HG02759 (cell line): ENCODE measurements around the gene SHMT2.

ENCODE experiments used
- ATAC-seq: cut with Tn5 transposase; IDR thresholded peaks from one replicate; pipeline ENCODE4 v1.9.1; 2021; ENCODE audit warnings: mild to moderate bottlenecking, moderate library complexity; ENCODE audit not compliant: unreplicated experiment

SHMT2 gene

DNA sequence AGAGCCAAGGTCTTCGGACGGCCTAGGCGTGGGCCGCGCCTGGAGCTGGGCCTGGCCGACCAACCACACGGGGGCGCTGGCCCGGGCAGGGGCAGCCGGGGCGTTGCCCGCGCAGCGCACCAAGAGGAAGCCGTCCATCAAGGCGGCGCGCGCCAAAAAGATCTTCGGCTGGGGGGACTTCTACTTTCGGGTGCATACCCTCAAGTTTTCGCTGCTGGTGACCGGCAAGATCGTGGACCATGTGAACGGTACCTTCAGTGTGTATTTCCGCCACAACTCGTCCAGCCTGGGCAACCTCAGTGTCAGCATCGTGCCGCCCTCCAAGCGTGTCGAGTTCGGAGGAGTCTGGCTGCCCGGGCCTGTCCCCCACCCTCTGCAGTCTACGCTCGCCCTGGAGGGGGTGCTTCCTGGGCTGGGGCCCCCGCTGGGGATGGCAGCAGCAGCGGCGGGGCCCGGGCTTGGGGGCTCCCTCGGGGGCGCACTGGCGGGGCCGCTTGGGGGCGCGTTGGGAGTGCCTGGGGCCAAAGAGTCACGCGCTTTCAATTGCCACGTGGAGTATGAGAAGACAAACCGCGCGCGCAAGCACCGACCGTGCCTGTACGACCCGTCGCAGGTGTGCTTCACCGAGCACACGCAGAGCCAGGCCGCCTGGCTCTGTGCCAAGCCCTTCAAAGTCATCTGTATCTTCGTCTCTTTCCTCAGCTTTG lies 4.4 kb upstream of the SHMT2 start:
- ATAC-seq: no peak

DNA sequence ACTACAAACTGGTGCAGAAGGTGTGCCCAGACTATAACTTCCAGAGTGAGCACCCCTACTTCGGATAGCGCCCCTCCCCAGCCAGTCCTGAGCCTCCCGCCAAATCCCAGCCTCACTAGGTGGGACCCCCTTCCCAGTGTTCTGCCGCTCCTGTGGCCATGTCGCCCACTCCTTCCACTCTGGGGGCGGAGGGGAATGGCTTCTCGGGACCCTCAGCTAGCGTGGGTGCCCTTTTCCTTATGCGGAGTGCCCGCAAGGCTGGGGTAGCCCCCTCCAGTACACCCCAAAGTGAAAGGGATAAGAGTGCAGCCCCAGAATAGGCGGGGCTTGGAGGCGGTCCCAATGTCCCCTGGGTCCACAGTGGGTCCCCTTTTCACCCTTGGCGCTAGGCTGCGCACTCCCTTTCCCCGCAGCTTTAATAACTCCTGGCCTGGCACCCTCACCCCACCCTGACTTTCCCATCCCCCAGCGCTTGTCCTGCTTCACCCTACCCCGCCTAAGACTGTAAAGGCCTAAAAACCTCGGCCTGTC lies 3.8 kb upstream of the SHMT2 start:
- no peak for ATAC-seq

DNA sequence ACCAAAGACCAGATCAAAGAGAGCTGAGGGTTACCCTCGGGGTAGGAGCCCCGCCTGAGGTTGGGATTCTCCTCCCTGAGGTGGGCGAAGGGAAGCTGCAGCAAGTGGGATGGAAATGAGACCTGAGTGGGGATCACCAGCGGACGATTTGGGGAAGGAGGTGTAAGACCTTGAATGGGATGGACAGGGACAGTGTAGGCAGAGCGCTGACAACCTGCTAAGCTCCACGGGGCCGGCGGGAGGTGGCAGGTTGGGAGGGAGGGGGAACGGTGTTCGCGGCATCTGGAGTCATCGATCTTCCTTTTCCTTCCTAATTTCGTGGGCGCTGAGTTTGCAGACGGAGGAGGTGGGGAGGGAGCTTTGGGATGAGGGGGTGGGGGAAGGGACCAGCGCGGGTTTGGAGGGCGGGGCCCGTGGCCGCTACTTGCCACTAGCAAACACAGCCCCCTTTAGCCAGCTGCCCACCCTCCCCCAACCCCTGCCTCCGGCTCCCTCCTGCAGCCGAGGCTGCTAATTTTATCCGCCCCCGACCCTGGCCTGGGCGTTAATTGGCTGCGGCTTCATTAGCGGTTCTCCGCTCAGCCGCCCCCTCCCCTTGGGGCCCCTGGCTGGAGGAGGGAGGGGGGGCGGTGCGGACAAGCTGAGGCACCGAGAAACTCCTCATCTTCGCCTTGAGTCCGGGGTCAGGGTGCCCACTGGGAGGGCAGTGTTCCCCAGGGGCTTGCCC lies 2.8 kb upstream of the SHMT2 start:
- ATAC-seq: no peak

DNA sequence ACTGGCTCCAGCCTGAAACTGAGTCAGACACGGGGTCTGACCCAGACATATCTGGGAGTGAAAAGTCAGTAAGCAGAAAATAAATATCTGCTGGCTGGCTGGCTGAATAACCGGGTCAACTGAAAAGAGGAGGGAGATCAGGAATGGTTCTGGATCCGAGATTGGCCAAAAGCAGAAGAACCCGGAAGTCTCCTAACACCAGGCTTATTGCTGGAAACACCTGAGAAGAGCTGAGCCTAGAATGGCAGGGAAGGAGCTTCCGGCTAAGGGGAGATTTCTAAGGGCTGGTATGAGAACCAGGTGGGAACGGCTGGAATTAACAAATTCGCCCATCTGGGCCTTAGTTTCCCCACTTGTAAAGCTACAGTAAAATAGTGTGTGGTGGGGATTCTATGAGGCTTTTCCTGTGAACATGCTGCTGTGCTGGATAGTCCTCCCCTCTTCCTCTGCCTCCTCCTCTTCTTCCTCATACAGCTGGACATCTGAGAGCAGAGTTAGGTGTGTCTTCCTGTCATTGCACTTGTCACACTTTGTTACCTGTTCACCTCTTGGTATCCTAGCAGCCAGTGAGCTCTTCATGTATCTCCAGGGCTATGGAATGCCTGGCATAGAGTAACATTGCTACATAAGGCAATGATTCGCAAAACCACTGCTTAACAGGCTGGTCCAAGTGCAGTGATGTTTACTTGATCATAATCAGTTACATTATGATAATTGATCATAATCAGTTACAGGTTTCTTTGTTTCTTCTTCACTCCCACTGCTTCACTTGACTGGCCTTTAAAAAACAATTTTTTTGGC lies 2.0 kb upstream of the SHMT2 start:
- ATAC-seq: no peak

DNA sequence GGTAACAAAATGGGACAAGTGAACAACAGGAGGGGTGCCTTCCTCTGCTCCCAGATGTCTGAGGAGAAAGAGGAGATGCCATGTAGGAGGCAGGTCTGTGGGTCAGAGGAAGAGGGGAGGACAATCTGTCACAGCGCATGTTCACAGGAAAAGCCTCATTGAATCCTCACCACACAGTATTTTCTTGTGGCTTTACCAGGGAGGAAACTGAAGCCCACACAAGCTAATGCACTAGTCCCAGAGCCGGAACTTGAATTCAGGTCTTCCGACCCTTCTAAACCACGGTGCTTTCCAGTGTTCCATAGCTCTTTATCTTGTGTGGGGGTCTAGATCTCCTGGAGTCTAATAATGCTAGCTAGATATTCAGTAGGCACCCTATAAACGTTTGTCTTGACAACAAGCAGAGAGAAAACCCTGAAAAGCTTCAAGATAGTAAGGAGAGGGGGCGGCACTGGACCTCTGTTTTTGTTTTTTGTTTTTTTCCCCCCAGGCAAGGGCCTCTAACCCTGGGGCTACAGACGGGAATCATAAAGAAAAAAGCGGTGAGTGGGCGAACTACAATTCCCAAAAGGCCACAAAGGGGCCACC lies 371 bp upstream of the SHMT2 start:
- peak; percentile 8 for ATAC-seq

DNA sequence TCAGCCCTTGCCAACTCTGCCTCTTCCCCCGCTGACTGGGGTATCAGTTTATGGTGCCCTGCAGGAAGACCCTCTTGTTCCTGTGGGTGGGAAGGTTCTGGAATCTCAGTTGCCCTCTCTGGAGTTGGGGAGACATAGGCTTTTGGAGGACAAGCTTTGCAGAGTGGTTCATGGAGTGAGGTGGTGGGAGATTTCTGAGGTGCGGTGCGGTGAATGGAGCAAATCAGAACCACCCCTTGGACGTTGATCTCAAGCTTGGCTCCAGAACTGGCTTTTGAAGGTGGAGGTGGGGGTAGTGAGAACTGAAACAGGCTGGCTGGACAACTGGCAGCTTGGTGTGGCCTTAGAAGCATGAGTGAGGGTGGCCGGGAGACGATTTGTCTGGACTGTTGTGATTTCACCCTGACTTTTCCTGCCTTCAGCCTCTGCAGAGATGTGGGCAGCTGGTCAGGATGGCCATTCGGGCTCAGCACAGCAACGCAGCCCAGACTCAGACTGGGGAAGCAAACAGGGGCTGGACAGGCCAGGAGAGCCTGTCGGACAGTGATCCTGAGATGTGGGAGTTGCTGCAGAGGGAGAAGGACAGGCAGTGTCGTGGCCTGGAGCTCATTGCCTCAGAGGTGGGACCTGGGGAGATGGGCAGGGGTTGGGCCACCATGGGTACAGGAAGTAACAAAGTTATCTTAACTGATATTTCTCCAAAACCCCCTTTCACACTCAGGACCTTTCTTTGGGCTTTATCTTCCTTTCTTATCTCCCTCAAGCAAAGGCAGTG lies 1.1 kb downstream of the SHMT2 start:
- no peak for ATAC-seq

DNA sequence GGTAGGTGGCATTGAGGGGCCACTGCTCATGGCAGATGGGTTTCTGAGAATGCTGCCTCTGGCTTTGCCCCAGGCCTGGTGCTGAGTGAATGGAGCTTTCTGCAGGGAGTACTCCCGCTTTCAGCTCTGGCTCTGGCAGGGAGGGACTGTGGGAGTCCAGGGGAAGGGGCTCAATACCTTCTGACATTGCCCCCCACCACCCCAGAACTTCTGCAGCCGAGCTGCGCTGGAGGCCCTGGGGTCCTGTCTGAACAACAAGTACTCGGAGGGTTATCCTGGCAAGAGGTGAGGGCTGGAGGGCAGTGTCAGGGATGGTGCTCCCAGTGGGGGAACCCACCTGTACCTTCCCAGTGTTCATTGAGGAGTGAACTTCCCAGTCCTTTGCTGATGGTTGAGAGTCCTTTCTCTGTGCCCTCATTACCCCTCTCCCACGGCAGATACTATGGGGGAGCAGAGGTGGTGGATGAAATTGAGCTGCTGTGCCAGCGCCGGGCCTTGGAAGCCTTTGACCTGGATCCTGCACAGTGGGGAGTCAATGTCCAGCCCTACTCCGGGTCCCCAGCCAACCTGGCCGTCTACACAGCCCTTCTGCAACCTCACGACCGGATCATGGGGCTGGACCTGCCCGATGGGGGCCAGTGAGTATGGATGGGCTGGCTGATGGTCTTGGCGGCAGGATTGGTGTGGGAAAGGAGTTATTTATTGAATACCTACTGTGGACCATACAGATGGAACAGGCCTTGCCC lies 1.9 kb downstream of the SHMT2 start:
- no peak for ATAC-seq

DNA sequence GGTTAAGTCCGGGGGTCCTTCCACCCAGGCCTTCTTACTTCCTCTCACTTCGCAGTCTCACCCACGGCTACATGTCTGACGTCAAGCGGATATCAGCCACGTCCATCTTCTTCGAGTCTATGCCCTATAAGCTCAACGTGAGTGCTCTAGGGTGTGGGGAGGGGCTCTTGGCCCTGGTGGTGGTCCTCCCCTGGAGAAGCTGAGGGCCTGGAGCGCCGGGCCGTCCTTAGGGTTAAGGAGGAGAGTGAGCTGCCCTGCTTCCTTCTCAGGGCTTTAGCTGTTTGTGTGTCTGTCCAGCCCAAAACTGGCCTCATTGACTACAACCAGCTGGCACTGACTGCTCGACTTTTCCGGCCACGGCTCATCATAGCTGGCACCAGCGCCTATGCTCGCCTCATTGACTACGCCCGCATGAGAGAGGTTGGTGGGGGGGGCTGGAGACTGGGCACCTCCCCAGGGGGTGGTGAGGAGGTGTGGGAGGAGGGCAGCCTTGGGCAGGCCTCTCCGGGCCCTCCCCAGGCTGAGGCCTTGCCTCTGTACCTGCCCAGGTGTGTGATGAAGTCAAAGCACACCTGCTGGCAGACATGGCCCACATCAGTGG lies 2.7 kb downstream of the SHMT2 start:
- ATAC-seq: no peak

DNA sequence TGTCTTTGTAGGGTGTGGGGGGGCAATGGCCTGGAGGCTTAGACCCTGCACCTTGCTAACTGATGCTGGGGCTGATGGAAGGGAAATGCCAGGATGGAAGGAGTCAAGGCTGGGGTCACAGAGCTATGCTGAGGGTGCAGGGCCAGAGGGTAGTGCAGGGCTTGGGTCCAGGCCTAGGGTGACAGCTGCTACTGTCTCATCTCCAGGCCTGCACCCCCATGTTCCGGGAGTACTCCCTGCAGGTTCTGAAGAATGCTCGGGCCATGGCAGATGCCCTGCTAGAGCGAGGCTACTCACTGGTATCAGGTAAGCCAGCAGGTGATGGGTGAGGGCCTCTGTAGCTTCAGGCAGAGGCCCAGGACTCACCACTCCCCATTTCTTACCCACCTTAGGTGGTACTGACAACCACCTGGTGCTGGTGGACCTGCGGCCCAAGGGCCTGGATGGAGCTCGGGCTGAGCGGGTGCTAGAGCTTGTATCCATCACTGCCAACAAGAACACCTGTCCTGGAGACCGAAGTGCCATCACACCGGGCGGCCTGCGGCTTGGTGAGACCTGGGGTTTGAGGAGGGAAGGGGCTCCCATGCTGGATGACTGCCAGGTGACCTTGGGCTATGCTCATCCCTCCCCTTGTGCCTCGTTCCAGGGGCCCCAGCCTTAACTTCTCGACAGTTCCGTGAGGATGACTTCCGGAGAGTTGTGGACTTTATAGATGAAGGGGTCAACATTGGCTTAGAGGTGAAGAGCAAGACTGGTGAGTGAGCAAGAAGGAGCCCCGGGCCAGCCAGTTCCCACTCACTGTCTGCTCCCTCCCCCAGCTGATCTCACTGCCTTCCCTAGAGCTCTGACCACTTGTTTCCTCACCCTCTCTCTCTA lies 4.1 kb downstream of the SHMT2 start:
- ATAC-seq: no peak

DNA sequence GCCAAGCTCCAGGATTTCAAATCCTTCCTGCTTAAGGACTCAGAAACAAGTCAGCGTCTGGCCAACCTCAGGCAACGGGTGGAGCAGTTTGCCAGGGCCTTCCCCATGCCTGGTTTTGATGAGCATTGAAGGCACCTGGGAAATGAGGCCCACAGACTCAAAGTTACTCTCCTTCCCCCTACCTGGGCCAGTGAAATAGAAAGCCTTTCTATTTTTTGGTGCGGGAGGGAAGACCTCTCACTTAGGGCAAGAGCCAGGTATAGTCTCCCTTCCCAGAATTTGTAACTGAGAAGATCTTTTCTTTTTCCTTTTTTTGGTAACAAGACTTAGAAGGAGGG lies 4.7 kb downstream of the SHMT2 start:
- no peak for ATAC-seq

DNA sequence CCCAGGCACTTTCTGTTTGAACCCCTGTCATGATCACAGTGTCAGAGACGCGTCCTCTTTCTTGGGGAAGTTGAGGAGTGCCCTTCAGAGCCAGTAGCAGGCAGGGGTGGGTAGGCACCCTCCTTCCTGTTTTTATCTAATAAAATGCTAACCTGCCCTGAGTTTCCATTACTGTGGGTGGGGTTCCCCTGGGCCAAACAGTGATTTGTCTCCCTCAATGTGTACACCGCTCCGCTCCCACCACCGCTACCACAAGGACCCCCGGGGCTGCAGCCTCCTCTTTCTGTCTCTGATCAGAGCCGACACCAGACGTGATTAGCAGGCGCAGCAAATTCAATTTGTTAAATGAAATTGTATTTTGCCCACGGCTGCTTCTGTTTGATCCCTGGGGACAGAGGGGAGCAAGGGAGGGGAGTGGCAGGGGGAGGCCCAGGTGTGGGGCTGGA lies 5.1 kb downstream of the SHMT2 start:
- ATAC-seq: no peak

DNA sequence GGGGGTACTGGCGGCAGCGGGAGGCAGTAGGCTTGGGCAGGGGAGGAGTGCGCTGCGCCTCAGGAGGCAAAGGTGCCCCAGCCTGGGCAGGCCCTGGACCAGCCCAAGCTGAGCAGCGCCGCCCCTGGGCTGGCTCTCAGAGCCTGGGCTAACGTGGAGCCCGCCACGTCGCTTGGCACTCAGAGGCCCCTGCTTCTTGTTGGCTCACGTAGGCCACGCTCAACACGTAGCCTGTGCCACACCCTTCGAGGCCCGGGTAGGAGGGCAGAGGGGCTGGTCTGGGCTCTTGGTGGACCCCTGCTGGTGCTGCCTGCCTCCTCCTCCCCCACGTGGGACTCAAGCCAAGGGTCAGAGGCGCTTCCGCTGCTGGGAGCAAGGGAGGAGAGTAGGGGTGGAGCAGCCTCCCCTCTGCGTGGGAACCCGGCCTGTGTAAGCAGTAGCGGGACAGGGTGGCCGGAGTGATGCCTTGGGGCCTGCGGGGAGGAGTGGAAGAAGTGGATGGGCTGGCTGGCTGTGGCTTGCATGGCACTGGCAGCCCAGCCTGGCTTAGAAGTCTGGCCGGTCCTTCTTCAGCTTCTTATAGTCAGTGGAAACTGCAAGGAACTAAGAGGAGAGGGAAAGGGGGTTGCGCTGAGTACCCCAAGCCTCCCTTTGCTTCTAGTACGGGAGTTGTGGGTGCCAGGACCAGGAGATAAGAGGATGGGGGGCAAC lies 5.7 kb downstream of the SHMT2 start:
- ATAC-seq: no peak

DNA sequence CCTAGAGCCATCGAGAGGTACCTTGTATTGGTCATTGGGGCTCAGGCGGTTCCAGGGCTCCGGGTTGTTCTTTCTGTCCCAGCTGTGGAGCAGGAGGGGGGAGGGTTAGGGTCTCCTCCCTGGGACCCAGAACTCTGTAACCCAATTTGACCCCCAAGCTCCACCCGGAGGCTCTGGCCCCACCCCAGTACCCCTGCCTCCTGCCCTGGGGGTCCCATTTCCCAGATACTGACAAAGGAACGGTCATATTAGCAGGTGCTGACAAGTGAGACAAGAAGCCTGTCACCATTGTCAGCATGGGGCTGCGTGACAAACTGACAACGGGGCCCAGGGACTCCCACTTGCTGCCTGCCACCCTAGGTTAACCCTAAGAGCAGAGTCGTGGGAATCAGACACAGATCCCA lies 6.2 kb downstream of the SHMT2 start:
- no peak for ATAC-seq

DNA sequence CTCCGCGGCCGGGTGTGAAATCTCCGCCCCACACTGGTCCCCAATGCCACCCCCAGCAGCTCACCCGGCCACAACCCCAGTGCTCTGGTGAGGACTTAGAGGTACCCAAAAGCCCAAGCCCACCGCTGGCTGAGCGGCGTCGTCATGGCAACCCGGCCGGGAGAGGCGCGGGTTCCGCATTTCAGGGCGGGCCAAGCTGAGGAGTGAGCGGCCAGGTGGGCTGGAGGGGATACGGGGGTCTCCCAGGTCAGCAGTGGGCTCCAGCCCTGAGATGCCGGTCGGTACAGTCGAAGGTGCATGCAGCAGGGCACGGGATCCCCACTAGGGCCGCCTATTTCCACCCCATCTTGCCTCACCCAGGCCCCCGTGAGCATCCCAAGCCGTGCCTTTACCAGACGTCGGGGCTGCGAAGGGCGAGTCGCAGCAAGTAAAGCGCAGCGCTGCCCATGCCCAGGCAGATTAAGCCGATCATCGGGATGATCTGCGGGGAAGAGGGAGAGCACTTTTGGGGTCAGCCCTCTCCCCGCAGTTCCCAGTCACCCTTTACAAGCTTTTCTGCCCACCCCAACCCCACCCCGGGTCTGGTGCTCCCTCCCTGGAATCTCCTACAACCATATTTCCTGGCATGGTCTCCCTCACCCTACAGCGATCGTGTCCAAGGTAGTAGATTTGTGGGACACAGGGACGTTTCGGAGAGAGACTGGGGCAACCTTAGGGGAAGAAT lies 6.9 kb downstream of the SHMT2 start:
- no peak for ATAC-seq

DNA sequence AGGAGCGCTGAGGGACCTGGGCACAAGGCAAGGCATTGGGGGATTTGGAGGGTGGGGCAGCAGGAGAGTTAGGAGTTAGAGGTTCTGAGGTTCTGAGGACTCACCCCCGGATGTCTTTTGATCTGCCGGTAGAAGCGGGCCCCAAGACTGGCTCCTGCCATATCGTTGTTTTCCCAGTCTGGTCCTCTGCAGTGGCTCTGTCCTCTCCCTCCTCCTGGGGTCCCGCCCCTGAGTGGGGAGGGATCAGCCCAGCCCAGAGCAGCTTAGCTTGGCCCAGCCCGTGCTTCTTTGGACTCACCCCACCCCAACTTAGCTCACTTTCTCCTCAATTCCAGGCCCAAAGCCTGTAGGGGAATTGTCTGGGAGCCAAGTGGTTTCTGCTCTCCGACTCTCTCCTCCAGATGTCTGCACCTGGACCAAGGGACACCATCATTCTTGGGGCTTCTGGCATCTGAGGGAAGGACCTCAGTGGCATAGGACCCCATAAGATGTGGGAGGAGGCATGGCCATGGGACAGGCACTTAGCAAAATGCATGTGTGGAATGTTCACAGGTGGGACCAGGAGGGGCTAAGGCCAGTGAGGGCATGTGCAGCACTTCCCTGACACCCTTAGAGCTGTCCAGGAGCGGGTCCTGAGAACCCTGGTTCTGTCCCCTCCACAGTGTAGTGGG lies 7.5 kb downstream of the SHMT2 start:
- no peak for ATAC-seq

DNA sequence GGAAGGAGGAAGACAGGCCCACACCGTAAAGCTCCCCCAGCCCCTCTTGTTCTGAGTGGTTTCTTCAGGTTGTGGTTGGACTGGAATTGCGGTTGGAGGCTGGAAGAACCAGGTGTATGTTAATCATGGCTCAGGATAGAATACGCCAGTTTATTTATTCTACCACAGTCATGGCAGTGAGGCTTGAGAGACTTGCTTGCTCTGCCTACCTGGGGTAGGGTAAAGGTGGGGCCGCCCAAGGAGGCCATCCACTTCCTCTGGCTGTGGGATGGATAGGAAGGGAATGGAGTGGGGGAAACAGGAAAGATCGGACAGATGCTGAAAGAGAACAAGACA lies 8.1 kb downstream of the SHMT2 start:
- no peak for ATAC-seq
